Astrocyte (in vitro differentiated cells and primary cell): ENCODE results near the gene IQGAP2. TPM values are rescaled to one million over a fixed set of nuclear protein-coding genes. Genes with fewer than 3 reads are reported as not detected.

Experiments
- DNase-seq: peaks from one replicate; pipeline ENCODE4 v3.0.0-alpha.2; 2010; ENCODE audit warnings: low read depth
- FAIRE-seq: peaks from 2 replicates; lab custom pipeline; 2011; peaks lifted over from hg19 to GRCh38; lab: Jason Lieb, UNC
- H2AFZ ChIP-seq: 2 replicates; pipeline ENCODE4 v1.6.0; 2012; ENCODE audit warnings: low read depth, low read length, inconsistent platforms
- H3K27ac ChIP-seq: 2 replicates; pipeline ENCODE4 v1.5.1; 2011; ENCODE audit warnings: low read depth, low read length, inconsistent platforms
- H3K27me3 ChIP-seq: 2 replicates; pipeline ENCODE4 v1.6.0; 2011; ENCODE audit warnings: low read length, inconsistent platforms; ENCODE audit not compliant: insufficient read depth
- H3K36me3 ChIP-seq: 2 replicates; pipeline ENCODE4 v1.5.1; 2011; ENCODE audit warnings: low read length, inconsistent platforms; ENCODE audit not compliant: insufficient read depth
- H3K4me1 ChIP-seq: 2 replicates; pipeline ENCODE4 v1.5.1; 2011; ENCODE audit warnings: low read length, inconsistent platforms; ENCODE audit not compliant: insufficient read depth
- H3K4me2 ChIP-seq: 2 replicates; pipeline ENCODE4 v1.6.0; 2012; ENCODE audit warnings: low read length, inconsistent platforms
- H3K4me3 ChIP-seq: 2 replicates; pipeline ENCODE4 v1.5.1; 2011; ENCODE audit warnings: low read depth, mild to moderate bottlenecking, low read length, inconsistent platforms; ENCODE audit not compliant: insufficient read depth
- H3K79me2 ChIP-seq: 2 replicates; pipeline ENCODE4 v1.6.0; 2012; ENCODE audit warnings: mild to moderate bottlenecking, low read length, inconsistent platforms; ENCODE audit not compliant: insufficient read depth
- H3K9ac ChIP-seq: 2 replicates; pipeline ENCODE4 v1.6.0; 2012; ENCODE audit warnings: mild to moderate bottlenecking, low read length, inconsistent platforms
- H3K9me3 ChIP-seq: 2 replicates; pipeline ENCODE4 v1.5.1; 2012; ENCODE audit warnings: low read depth, mild to moderate bottlenecking, low read length, inconsistent platforms; ENCODE audit not compliant: insufficient read depth
- H4K20me1 ChIP-seq: 2 replicates; pipeline ENCODE4 v1.6.0; 2012; ENCODE audit warnings: low read length, inconsistent platforms; ENCODE audit not compliant: insufficient read depth
- H3K27ac Mint-ChIP-seq: one replicate; pipeline ENCODE4 v1.8.0; 2021; ENCODE audit warnings: mild to moderate bottlenecking, mixed read lengths; ENCODE audit not compliant: unreplicated experiment
- H3K27me3 Mint-ChIP-seq: one replicate; pipeline ENCODE4 v1.8.0; 2021; ENCODE audit warnings: low read depth, mixed read lengths; ENCODE audit not compliant: unreplicated experiment
- H3K36me3 Mint-ChIP-seq: one replicate; pipeline ENCODE4 v1.8.0; 2021; ENCODE audit warnings: low read depth, mixed read lengths; ENCODE audit not compliant: unreplicated experiment
- H3K4me1 Mint-ChIP-seq: one replicate; pipeline ENCODE4 v1.8.0; 2021; ENCODE audit warnings: low read depth, mixed read lengths; ENCODE audit not compliant: unreplicated experiment
- H3K4me3 Mint-ChIP-seq: one replicate; pipeline ENCODE4 v1.8.0; 2021; ENCODE audit warnings: mild to moderate bottlenecking, moderate library complexity, mixed read lengths; ENCODE audit not compliant: unreplicated experiment
- H3K9me3 Mint-ChIP-seq: one replicate; pipeline ENCODE4 v1.8.0; 2021; ENCODE audit warnings: mild to moderate bottlenecking, mixed read lengths; ENCODE audit not compliant: unreplicated experiment
- CTCF ChIP-seq: IDR thresholded peaks from 2 replicates; pipeline ENCODE4 v1.5.1; 2011; ENCODE audit warnings: low read depth, mild to moderate bottlenecking, inconsistent platforms, low read length, moderate library complexity; ENCODE audit not compliant: insufficient read depth
- EZH2 ChIP-seq: IDR thresholded peaks from 2 replicates; pipeline ENCODE4 v1.6.1; 2012; ENCODE audit warnings: mild to moderate bottlenecking, low read length, inconsistent platforms; ENCODE audit not compliant: insufficient read depth
- total RNA-seq: library from RNA; stranded (reverse); gene quantifications from 2 replicates; pipeline ENCODE4 v1.2.1, GENCODE V29; 2021

IQGAP2 gene
- total RNA-seq, 1 donor from 2014 or later: 2.9 TPM

GRCh38 chr5:76384189-76384588 lies 18.9 kb upstream of the IQGAP2 start:
- H3K27me3 ChIP-seq: no peaks in the 10 kb centered on the region
- no peak overlapping the region for H3K4me3 Mint-ChIP-seq
- no peaks in the 10 kb centered on the region for H4K20me1 ChIP-seq
- H3K79me2 ChIP-seq: no peaks in the 10 kb centered on the region
- H3K9me3 Mint-ChIP-seq: no peaks in the 10 kb centered on the region
- peaks cover 3% of the 10 kb centered on the region for H3K4me1 Mint-ChIP-seq
- H3K9ac ChIP-seq: no peak overlapping the region
- FAIRE-seq: no peak
- H3K4me1 ChIP-seq: no peaks in the 10 kb centered on the region
- H3K36me3 Mint-ChIP-seq: no peaks in the 10 kb centered on the region
- no peak for DNase-seq
- H2AFZ ChIP-seq: no peak overlapping the region
- H3K36me3 ChIP-seq: no peaks in the 10 kb centered on the region
- H3K27ac Mint-ChIP-seq: no peak overlapping the region
- H3K27ac ChIP-seq: no peak overlapping the region
- TF ChIP-seq EZH2 (no peak), CTCF (no peak)
- H3K27me3 Mint-ChIP-seq: peaks cover 8% of the 10 kb centered on the region
- no peaks in the 10 kb centered on the region for H3K9me3 ChIP-seq
- H3K4me3 ChIP-seq: no peak overlapping the region
- H3K4me2 ChIP-seq: no peak overlapping the region

DNA sequence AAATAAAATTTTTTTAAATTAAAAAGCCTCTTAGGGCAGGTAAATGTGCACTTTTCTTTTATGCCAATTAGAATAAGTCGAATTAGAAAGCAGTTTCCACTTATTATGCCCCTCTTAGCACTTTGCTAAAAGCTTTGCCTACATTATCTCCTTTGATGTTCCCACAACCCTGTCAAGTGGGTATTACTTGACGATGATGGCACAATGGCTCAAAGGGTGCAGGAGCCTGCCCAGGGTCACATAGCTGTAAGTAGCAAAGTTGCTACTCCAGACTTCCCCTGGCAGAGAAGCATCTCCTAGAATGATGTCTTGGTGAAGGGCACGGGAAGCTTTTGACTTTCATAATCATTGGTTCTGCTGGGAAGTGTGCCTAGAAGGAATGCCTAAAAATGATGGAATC lies 18.4 kb upstream of the IQGAP2 start:
- Histone ChIP-seq H3K9ac (no peak overlapping the region), H3K9me3 (no peaks in the 10 kb centered on the region), H3K4me3 (no peak overlapping the region), H3K4me2 (no peak overlapping the region), H4K20me1 (no peaks in the 10 kb centered on the region), H3K27ac (no peak overlapping the region), H3K79me2 (no peaks in the 10 kb centered on the region), H3K4me1 (no peaks in the 10 kb centered on the region), H2AFZ (no peak overlapping the region), H3K27me3 (no peaks in the 10 kb centered on the region), H3K36me3 (no peaks in the 10 kb centered on the region)
- Mint-ChIP-seq H3K27me3 (peaks cover 8% of the 10 kb centered on the region), H3K9me3 (no peaks in the 10 kb centered on the region), H3K27ac (no peak overlapping the region), H3K4me1 (peaks cover under 1% of the 10 kb centered on the region), H3K4me3 (no peak overlapping the region), H3K36me3 (no peaks in the 10 kb centered on the region)
- no peak for FAIRE-seq
- TF ChIP-seq CTCF: no peak
- TF ChIP-seq EZH2: no peak
- DNase-seq: no peak

- Mint-ChIP-seq H3K4me1 (peaks cover 4% of the 10 kb centered on the region), H3K9me3 (no peaks in the 10 kb centered on the region)
- H3K9me3 ChIP-seq: no peaks in the 10 kb centered on the region
Observed at GRCh38 chr5:76385540-76385939, 17.5 kb upstream of the IQGAP2 start.

More at GRCh38 chr5:76385540-76385939, 17.5 kb upstream of the IQGAP2 start:
- DNase-seq (no peak), FAIRE-seq (no peak)
- Histone ChIP-seq H4K20me1 (no peaks in the 10 kb centered on the region), H3K9ac (no peak overlapping the region), H3K27me3 (no peaks in the 10 kb centered on the region), H3K4me2 (no peak overlapping the region), H2AFZ (no peak overlapping the region), H3K4me1 (no peaks in the 10 kb centered on the region), H3K27ac (no peak overlapping the region), H3K4me3 (no peak overlapping the region), H3K36me3 (no peaks in the 10 kb centered on the region), H3K79me2 (no peaks in the 10 kb centered on the region)
- Mint-ChIP-seq H3K27ac (no peak overlapping the region), H3K27me3 (peaks cover 8% of the 10 kb centered on the region), H3K4me3 (no peak overlapping the region), H3K36me3 (no peaks in the 10 kb centered on the region)
- TF ChIP-seq CTCF: no peak
- TF ChIP-seq EZH2: no peak
